Omental fat pad (tissue), 4 donors: ENCODE data around the gene TSPAN5. TPM values are rescaled to one million over a fixed set of nuclear protein-coding genes. Genes with fewer than 3 reads are reported as not detected.
A peak's percentile ranks its signal among the peaks of the same experiment; 100 is the strongest.
"Not testable (repeated sequence)": the region's sequence is repeated elsewhere in the genome, so short reads cannot be mapped to it uniquely, and the experiment has no call there.

Source experiments
- ATAC-seq: fragments of 150-250 bp; one replicate; pipeline ENCODE4 v1.9.1; 2016; ENCODE audit warnings: mild to moderate bottlenecking, moderate library complexity; ENCODE audit not compliant: low FRiP score
- DNase-seq: peaks from one replicate; pipeline ENCODE4 v3.0.0-alpha.2; 2019; ENCODE audit warnings: low spot score
- CTCF ChIP-seq, 3 donors: fragments of 450-650 bp; IDR thresholded peaks; one replicate each; pipeline ENCODE4 v1.5.1; 2016 to 2017; ENCODE audit warnings: antibody characterized with exemption in 3 of 3, mild to moderate bottlenecking in 3 of 3, moderate library complexity in 2 of 3
- total RNA-seq, 4 donors: library from RNA; depleted of rRNA; stranded (reverse); fragments of >200 nt; gene quantifications; one replicate each; pipeline ENCODE4 v1.1.0, GENCODE V29; 2016

The TSPAN5 gene
- 10 to 100 TPM in 1 of 4 donors, 1 to 10 TPM in 3; 5.1 to 17.7 (median 6.9) TPM for total RNA-seq

- peak; percentile 95 for ATAC-seq
- no peak for TF ChIP-seq CTCF (IDR thresholded peaks at IDR 0.05)
- peak; percentile 33 for DNase-seq
Observed at GRCh38 chr4:98658287-98659105, at the start of gene TSPAN5. Gene TSPAN5 (minus strand): TSS chr4:98658611.

- no peak for ATAC-seq
Observed at GRCh38 chr4:98706935-98707334, 48.5 kb upstream of the TSPAN5 start.

GRCh38 chr4:98706200-98706813, 47.9 kb upstream of the TSPAN5 start:
- ATAC-seq (no peak), DNase-seq (no peak)
- no peak for TF ChIP-seq CTCF (IDR thresholded peaks at IDR 0.05)

More at GRCh38 chr4:98706935-98707334, 48.5 kb upstream of the TSPAN5 start:
- DNase-seq, result no peak
- no peak for TF ChIP-seq CTCF (IDR thresholded peaks at IDR 0.05)

- ATAC-seq, DNase-seq: not testable (repeated sequence)
Observed at GRCh38 chr4:98705586-98705985, 47.2 kb upstream of the TSPAN5 start.

- no peak for TF ChIP-seq CTCF (IDR thresholded peaks at IDR 0.05)
- DNase-seq (no peak), ATAC-seq (no peak)
Observed at GRCh38 chr4:98700656-98701055, 42.2 kb upstream of the TSPAN5 start.

GRCh38 chr4:98694076-98694475, 35.7 kb upstream of the TSPAN5 start:
- DNase-seq (no peak), ATAC-seq (no peak)
- TF ChIP-seq CTCF (IDR thresholded peaks at IDR 0.05), result no peak

GRCh38 chr4:98692411-98692810, 34.0 kb upstream of the TSPAN5 start:
- ATAC-seq (no peak), DNase-seq (no peak)
- no peak for TF ChIP-seq CTCF (IDR thresholded peaks at IDR 0.05)
